Smooth muscle cell (in vitro differentiated cells): ENCODE results near the gene NELL2. TPM values are rescaled to one million over a fixed set of nuclear protein-coding genes. Genes with fewer than 3 reads are reported as not detected.
A peak's percentile ranks its signal among the peaks of the same experiment; 100 is the strongest.

Experiments used
- DNase-seq: peaks from one replicate; lab custom pipeline; 2025; ENCODE audit not compliant: unreplicated experiment; lab: John Stamatoyannopoulos, UW
- H2AFZ ChIP-seq: fragments of 200-600 bp; sonication (generic); 2 replicates; pipeline ENCODE4 v1.6.0; 2016; ENCODE audit warnings: antibody characterized with exemption, low read depth, mild to moderate bottlenecking
- H3F3A ChIP-seq: fragments of 200-600 bp; sonication (generic); 2 replicates; pipeline ENCODE4 v1.6.0; 2017; ENCODE audit warnings: antibody characterized with exemption, low read depth
- H3K27ac ChIP-seq: fragments of 200-600 bp; sonication (generic); 2 replicates; pipeline ENCODE4 v1.5.1; 2016; ENCODE audit warnings: low read depth, mild to moderate bottlenecking
- H3K27me3 ChIP-seq: fragments of 200-600 bp; sonication (generic); 2 replicates; pipeline ENCODE4 v1.6.1; 2016; ENCODE audit warnings: low read depth, mild to moderate bottlenecking
- H3K36me3 ChIP-seq: fragments of 200-600 bp; sonication (generic); 2 replicates; pipeline ENCODE4 v1.5.1; 2016; ENCODE audit warnings: low read depth
- H3K4me1 ChIP-seq: fragments of 200-600 bp; sonication (generic); 2 replicates; pipeline ENCODE4 v1.5.1; 2016; ENCODE audit warnings: low read depth
- H3K4me2 ChIP-seq: fragments of 200-600 bp; sonication (generic); 2 replicates; pipeline ENCODE4 v1.6.0; 2016; ENCODE audit warnings: mild to moderate bottlenecking
- H3K4me3 ChIP-seq: fragments of 200-600 bp; sonication (generic); 2 replicates; pipeline ENCODE4 v1.5.1; 2016; ENCODE audit warnings: mild to moderate bottlenecking
- H3K79me2 ChIP-seq: fragments of 200-600 bp; sonication (generic); 2 replicates; pipeline ENCODE4 v1.6.0; 2016; ENCODE audit warnings: low read depth, mild to moderate bottlenecking
- H3K9ac ChIP-seq: fragments of 200-600 bp; sonication (generic); 2 replicates; pipeline ENCODE4 v1.6.0; 2016; ENCODE audit warnings: low read depth
- H3K9me3 ChIP-seq: fragments of 200-600 bp; sonication (generic); replicated peaks from 2 replicates; pipeline ENCODE4 v1.5.1; 2016; ENCODE audit warnings: low read depth
- H4K20me1 ChIP-seq: fragments of 200-600 bp; sonication (generic); 2 replicates; pipeline ENCODE4 v1.6.0; 2016; ENCODE audit warnings: low read depth
- WGBS: methylation state at CpG from one replicate; pipeline ENCODE4 v1.1.7; 2016; ENCODE audit warnings: low lambda C conversion rate; 5-methylcytosine and 5-hydroxymethylcytosine counted together
- polyA plus RNA-seq: library from polyadenylated mRNA; unstranded; fragments of >200 nt; fragmentation: Nextera tagmentation; extraction: Ambion mirVana; gene quantifications from 2 replicates; pipeline ENCODE4 v1.2.1, GENCODE V29; 2016
- total RNA-seq: library from RNA; depleted of rRNA; stranded (reverse); fragments of >200 nt; gene quantifications from 2 replicates; pipeline ENCODE4 v1.2.3, GENCODE V29; 2014
- TF ChIP-seq, protein P1 (sequence below): fragments of 200-600 bp; sonication (generic); IDR thresholded peaks from 2 replicates; pipeline ENCODE4 v1.5.1; 2017; ENCODE audit warnings: borderline replicate concordance, mild to moderate bottlenecking, antibody characterized with exemption; ENCODE audit not compliant: insufficient read depth, poor library complexity, severe bottlenecking

The NELL2 gene
- total and polyA plus RNA-seq, 2 experiments from 2014 or later: 16.8 TPM; not detected in 1

DNA sequence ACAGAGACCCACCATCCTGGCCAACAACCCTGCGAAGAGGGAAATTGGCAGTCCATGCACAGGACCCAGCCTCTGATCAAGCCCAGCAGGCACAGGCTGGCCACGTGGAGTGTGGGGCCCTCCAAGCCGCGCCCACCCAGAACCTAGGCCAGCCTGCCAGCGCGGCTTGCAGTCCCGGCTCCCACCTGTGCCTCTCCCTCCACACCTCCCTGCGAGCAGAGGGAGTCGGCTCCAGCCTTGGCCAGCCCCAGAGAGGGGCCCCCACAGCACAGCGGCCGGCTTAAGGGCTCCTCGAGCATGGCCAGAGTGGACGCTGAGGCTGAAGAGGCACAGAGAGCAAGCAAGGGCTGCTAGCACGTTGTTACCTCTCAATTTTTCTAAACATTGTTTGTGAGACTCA, 373.4 kb downstream of the NELL2 start:
- TF ChIP-seq, protein P1, sequence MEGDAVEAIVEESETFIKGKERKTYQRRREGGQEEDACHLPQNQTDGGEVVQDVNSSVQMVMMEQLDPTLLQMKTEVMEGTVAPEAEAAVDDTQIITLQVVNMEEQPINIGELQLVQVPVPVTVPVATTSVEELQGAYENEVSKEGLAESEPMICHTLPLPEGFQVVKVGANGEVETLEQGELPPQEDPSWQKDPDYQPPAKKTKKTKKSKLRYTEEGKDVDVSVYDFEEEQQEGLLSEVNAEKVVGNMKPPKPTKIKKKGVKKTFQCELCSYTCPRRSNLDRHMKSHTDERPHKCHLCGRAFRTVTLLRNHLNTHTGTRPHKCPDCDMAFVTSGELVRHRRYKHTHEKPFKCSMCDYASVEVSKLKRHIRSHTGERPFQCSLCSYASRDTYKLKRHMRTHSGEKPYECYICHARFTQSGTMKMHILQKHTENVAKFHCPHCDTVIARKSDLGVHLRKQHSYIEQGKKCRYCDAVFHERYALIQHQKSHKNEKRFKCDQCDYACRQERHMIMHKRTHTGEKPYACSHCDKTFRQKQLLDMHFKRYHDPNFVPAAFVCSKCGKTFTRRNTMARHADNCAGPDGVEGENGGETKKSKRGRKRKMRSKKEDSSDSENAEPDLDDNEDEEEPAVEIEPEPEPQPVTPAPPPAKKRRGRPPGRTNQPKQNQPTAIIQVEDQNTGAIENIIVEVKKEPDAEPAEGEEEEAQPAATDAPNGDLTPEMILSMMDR: no peak
- Histone ChIP-seq H3K27me3 (no peaks in the 10 kb centered on the region), H4K20me1 (no peaks in the 10 kb centered on the region), H3K36me3 (no peaks in the 10 kb centered on the region), H2AFZ (no peak overlapping the region), H3K9me3 (no peaks in the 10 kb centered on the region), H3F3A (no peaks in the 10 kb centered on the region), H3K4me2 (no peak overlapping the region), H3K27ac (no peak overlapping the region), H3K4me3 (no peak overlapping the region), H3K4me1 (no peaks in the 10 kb centered on the region), H3K79me2 (no peaks in the 10 kb centered on the region), H3K9ac (no peak overlapping the region)
- 93% methylated on average over 13 of the region's 14 CpGs for WGBS
- DNase-seq: no peak

DNA sequence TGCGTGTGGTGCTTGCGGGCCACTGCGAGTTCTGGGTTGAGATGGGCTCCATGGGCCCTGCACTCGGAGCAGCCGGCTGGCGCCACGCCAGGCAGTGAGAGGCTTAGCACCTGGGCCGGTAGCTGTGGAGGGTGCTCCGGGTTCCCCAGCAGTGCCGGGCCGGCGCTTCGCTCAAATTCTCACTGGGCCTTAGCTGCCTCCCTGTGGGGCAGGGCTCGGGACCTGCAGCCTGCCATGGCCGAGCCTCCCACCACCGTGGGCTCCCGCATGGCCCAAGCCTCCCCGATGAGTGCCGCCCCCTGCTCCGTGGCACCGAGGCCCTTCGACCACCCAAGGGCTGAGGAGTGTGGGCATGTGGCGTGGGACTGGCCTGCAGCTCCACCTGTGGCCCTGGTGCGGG, 375.7 kb downstream of the NELL2 start:
- Histone ChIP-seq H3F3A (no peaks in the 10 kb centered on the region), H2AFZ (no peak overlapping the region), H3K4me2 (no peak overlapping the region), H3K79me2 (no peaks in the 10 kb centered on the region), H3K4me1 (no peaks in the 10 kb centered on the region), H3K36me3 (no peaks in the 10 kb centered on the region), H3K9ac (no peak overlapping the region), H3K27ac (no peak overlapping the region), H3K27me3 (no peaks in the 10 kb centered on the region), H3K9me3 (no peaks in the 10 kb centered on the region), H4K20me1 (no peaks in the 10 kb centered on the region), H3K4me3 (no peak overlapping the region)
- WGBS: 96% methylated on average over 19 of the region's 24 CpGs
- no peak for DNase-seq
- TF ChIP-seq, protein P1: no peak

DNA sequence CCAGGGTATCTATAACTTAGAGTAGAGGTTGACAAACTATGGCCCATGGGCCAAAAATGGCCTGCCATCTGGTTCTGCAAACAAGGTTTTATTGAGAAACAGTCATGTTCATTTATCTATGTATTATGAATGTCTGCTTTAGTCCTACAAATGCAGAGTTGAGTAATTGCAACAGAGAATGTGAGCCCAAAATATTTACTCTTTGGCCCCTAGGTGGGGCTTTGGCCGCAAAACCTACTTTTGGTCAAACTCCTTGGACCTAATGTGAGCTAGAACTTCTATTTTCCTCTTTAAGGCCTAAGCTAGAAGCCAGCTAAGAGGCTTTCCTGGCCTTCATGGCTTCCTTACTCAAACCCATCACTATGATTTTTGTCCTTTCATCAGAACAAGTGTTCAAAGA, 379.1 kb downstream of the NELL2 start:
- Histone ChIP-seq H3K9me3 (no peaks in the 10 kb centered on the region), H4K20me1 (no peaks in the 10 kb centered on the region), H3K79me2 (no peaks in the 10 kb centered on the region), H3K27ac (no peak overlapping the region), H3K27me3 (no peaks in the 10 kb centered on the region), H2AFZ (no peak overlapping the region), H3K4me1 (no peaks in the 10 kb centered on the region), H3K36me3 (no peaks in the 10 kb centered on the region), H3K9ac (no peak overlapping the region), H3F3A (no peaks in the 10 kb centered on the region), H3K4me2 (no peak overlapping the region), H3K4me3 (no peak overlapping the region)
- TF ChIP-seq, protein P1: peak; percentile 6
- WGBS: 71% methylated on average over 1 of the region's 1 CpG
- DNase-seq: no peak

DNA sequence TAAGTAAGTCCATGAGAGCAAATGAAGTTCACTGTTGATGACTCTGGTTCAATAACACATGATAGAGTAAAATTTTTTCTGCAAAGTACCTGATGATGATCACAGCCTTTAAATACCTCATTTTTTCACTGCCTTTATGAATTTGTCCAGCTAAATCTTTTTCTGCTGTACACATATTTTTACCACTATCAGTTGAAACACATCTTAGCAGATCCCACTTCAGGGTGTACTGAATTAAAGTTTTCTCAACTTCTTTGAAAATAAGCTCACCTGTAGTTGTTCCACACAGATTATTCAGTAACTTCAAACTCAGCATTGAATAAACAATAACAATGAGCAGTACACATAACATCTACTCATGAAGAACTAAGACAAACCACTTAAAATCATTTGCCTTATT, 385.9 kb downstream of the NELL2 start:
- no peaks in the 10 kb centered on the region for H4K20me1 ChIP-seq
- H3K9me3 ChIP-seq: no peaks in the 10 kb centered on the region
- no peaks in the 10 kb centered on the region for H3K79me2 ChIP-seq
- TF ChIP-seq, protein P1: no peak
- no peaks in the 10 kb centered on the region for H3K36me3 ChIP-seq
- H3K4me3 ChIP-seq: no peak overlapping the region
- no peak for DNase-seq
- H3K4me1 ChIP-seq: no peaks in the 10 kb centered on the region
- H3K27me3 ChIP-seq: no peaks in the 10 kb centered on the region
- H3F3A ChIP-seq: no peaks in the 10 kb centered on the region
- H3K9ac ChIP-seq: no peak overlapping the region
- H2AFZ ChIP-seq: no peak overlapping the region
- H3K4me2 ChIP-seq: no peak overlapping the region
- H3K27ac ChIP-seq: no peak overlapping the region
